Neural progenitor cell (in vitro differentiated cells): Measurements from ENCODE around the gene ANKRD39. TPM values are rescaled to one million over a fixed set of nuclear protein-coding genes. Genes with fewer than 3 reads are reported as not detected.

Experiments
- DNase-seq: peaks from one replicate; pipeline ENCODE4 v3.0.0-alpha.2; 2016; ENCODE audit warnings: low spot score
- H2AFZ ChIP-seq: fragments of 200-600 bp; sonication (generic); replicated peaks from 2 replicates; pipeline ENCODE4 v1.6.1; 2016; ENCODE audit warnings: antibody characterized with exemption
- H3F3A ChIP-seq: fragments of 200-600 bp; sonication (generic); 2 replicates; pipeline ENCODE4 v1.6.1; 2016; ENCODE audit warnings: antibody characterized with exemption, low read depth
- H3K27ac ChIP-seq: fragments of 200-600 bp; sonication (generic); 2 replicates; pipeline ENCODE4 v1.5.1; 2016; ENCODE audit warnings: mild to moderate bottlenecking
- H3K27me3 ChIP-seq: fragments of 200-600 bp; sonication (generic); 2 replicates; pipeline ENCODE4 v1.6.1; 2016; ENCODE audit warnings: mild to moderate bottlenecking, moderate library complexity
- H3K36me3 ChIP-seq: fragments of 200-600 bp; sonication (generic); 2 replicates; pipeline ENCODE4 v1.5.1; 2016
- H3K4me1 ChIP-seq: fragments of 200-600 bp; sonication (generic); 2 replicates; pipeline ENCODE4 v1.6.1; 2016; ENCODE audit warnings: mixed run types
- H3K4me2 ChIP-seq: fragments of 200-600 bp; sonication (generic); 2 replicates; pipeline ENCODE4 v1.6.1; 2016
- H3K4me3 ChIP-seq: fragments of 200-600 bp; sonication (generic); 2 replicates; pipeline ENCODE4 v1.5.1; 2016
- H3K79me2 ChIP-seq: fragments of 200-600 bp; sonication (generic); 2 replicates; pipeline ENCODE4 v1.6.1; 2016; ENCODE audit warnings: low read depth
- H3K9ac ChIP-seq: fragments of 200-600 bp; sonication (generic); 2 replicates; pipeline ENCODE4 v1.6.1; 2016
- H3K9me3 ChIP-seq: fragments of 200-600 bp; sonication (generic); 2 replicates; pipeline ENCODE4 v1.5.1; 2016; ENCODE audit warnings: low read depth
- H4K20me1 ChIP-seq: fragments of 200-600 bp; sonication (generic); 2 replicates; pipeline ENCODE4 v1.6.1; 2016; ENCODE audit warnings: low read depth
- H3K27ac Mint-ChIP-seq: 3 replicates; pipeline ENCODE4 v1.8.0; 2021; ENCODE audit warnings: mixed read lengths
- H3K27me3 Mint-ChIP-seq: 2 replicates; pipeline ENCODE4 v1.8.0; 2022; ENCODE audit warnings: low read depth, mild to moderate bottlenecking, inconsistent platforms, moderate library complexity, mixed read lengths; ENCODE audit not compliant: insufficient read depth
- H3K36me3 Mint-ChIP-seq: 3 replicates; pipeline ENCODE4 v1.8.0; 2021; ENCODE audit warnings: mixed read lengths
- H3K4me1 Mint-ChIP-seq: 3 replicates; pipeline ENCODE4 v1.8.0; 2021; ENCODE audit warnings: mixed read lengths
- H3K4me3 Mint-ChIP-seq: 3 replicates; pipeline ENCODE4 v1.8.0; 2021; ENCODE audit warnings: mild to moderate bottlenecking, moderate library complexity, mixed read lengths
- H3K9me3 Mint-ChIP-seq: 3 replicates; pipeline ENCODE4 v1.8.0; 2020; ENCODE audit warnings: mixed read lengths
- EZH2 ChIP-seq: fragments of 200-600 bp; sonication (generic); IDR thresholded peaks from 2 replicates; pipeline ENCODE4 v1.6.1; 2017; ENCODE audit warnings: antibody characterized with exemption, mild to moderate bottlenecking, moderate library complexity
- EZH2phosphoT487 ChIP-seq: fragments of 200-600 bp; sonication (generic); IDR thresholded peaks from 2 replicates; pipeline ENCODE4 v1.6.1; 2017; ENCODE audit warnings: antibody characterized with exemption
- total RNA-seq: library from RNA; depleted of rRNA; stranded (reverse); fragments of >200 nt; gene quantifications from 2 replicates; pipeline ENCODE4 v1.2.3, GENCODE V29; 2015; ENCODE audit warnings: low replicate concordance
- TF ChIP-seq, protein P1 (sequence below): fragments of 200-600 bp; sonication (generic); IDR thresholded peaks from 2 replicates; pipeline ENCODE4 v1.5.1; 2017; ENCODE audit warnings: antibody characterized with exemption, mild to moderate bottlenecking

Gene ANKRD39
- total RNA-seq, 1 donor from 2014 or later: 4.0 TPM

DNA sequence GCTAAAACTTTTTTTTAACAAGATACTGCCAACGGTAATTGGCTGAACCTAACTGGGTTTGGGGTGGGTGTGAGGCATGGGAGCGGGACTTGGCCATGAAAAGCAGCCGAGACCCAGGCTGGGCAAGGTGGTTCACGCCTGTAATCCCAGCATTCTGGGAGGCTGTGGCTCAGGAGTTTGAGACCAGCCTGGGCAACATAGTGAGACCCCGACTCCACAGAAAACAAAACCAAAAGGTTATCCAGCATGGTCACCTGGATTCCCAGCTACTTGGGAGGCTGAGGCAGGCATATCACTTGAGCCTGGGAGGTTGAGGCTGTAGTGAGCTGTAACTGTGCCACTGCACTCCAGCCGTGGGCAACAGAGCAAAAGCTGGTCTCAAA lies 23.1 kb upstream of the ANKRD39 start:
- Histone ChIP-seq H3K9me3 (no peaks in the 10 kb centered on the region), H4K20me1 (no peaks in the 10 kb centered on the region), H3K36me3 (no peaks in the 10 kb centered on the region), H3K27me3 (no peaks in the 10 kb centered on the region), H3K4me1 (peaks cover 59% of the 10 kb centered on the region), H3K27ac (no peak overlapping the region), H2AFZ (no peak overlapping the region), H3K9ac (no peak overlapping the region), H3F3A (peaks cover 36% of the 10 kb centered on the region), H3K4me2 (peak overlapping the region; percentile 62), H3K79me2 (no peaks in the 10 kb centered on the region), H3K4me3 (no peak overlapping the region)
- H3K4me1 Mint-ChIP-seq: peaks cover 54% of the 10 kb centered on the region
- peak overlapping the region; percentile 92 for H3K27ac Mint-ChIP-seq
- TF ChIP-seq EZH2phosphoT487: no peak
- no peak for TF ChIP-seq EZH2
- TF ChIP-seq, protein P1, sequence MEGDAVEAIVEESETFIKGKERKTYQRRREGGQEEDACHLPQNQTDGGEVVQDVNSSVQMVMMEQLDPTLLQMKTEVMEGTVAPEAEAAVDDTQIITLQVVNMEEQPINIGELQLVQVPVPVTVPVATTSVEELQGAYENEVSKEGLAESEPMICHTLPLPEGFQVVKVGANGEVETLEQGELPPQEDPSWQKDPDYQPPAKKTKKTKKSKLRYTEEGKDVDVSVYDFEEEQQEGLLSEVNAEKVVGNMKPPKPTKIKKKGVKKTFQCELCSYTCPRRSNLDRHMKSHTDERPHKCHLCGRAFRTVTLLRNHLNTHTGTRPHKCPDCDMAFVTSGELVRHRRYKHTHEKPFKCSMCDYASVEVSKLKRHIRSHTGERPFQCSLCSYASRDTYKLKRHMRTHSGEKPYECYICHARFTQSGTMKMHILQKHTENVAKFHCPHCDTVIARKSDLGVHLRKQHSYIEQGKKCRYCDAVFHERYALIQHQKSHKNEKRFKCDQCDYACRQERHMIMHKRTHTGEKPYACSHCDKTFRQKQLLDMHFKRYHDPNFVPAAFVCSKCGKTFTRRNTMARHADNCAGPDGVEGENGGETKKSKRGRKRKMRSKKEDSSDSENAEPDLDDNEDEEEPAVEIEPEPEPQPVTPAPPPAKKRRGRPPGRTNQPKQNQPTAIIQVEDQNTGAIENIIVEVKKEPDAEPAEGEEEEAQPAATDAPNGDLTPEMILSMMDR: no peak
- no peaks in the 10 kb centered on the region for H3K36me3 Mint-ChIP-seq
- H3K27me3 Mint-ChIP-seq: peaks cover 5% of the 10 kb centered on the region
- no peak overlapping the region for H3K4me3 Mint-ChIP-seq
- no peaks in the 10 kb centered on the region for H3K9me3 Mint-ChIP-seq
- DNase-seq: no peak

DNA sequence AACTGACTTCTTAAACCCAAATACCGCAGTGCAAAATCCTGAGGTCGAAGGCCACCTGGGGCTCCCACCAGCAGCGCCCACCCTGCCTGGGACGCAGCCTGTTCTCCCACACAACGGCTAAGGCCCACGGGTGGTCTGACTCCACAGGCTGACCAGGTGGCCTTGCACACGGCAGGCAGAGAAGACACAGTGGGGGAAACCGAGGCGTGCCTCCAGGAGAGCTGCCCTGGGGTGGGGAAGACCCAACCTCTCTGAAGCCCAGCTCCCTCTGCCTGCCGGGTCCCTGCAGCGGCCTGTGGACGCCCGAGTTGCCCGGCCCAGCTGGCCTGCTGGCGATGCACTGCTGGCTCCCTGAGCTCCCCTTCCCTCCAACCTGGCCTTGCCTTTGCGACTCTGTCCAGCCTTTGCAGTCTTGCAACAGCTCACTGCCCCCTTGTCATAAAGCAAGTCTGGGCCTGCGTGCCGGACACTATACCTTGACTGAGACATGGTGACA lies 21.8 kb upstream of the ANKRD39 start:
- Histone ChIP-seq H3K4me2 (no peak overlapping the region), H3K79me2 (no peaks in the 10 kb centered on the region), H3K27ac (no peak overlapping the region), H3K9me3 (no peaks in the 10 kb centered on the region), H3K27me3 (no peaks in the 10 kb centered on the region), H3K36me3 (no peaks in the 10 kb centered on the region), H3F3A (peaks cover 48% of the 10 kb centered on the region), H2AFZ (no peak overlapping the region), H4K20me1 (no peaks in the 10 kb centered on the region), H3K4me1 (peaks cover 69% of the 10 kb centered on the region), H3K4me3 (no peak overlapping the region), H3K9ac (no peak overlapping the region)
- no peak for DNase-seq
- H3K9me3 Mint-ChIP-seq: no peaks in the 10 kb centered on the region
- no peaks in the 10 kb centered on the region for H3K36me3 Mint-ChIP-seq
- H3K27ac Mint-ChIP-seq: peak overlapping the region; percentile 94
- H3K27me3 Mint-ChIP-seq: peaks cover 4% of the 10 kb centered on the region
- H3K4me3 Mint-ChIP-seq: no peak overlapping the region
- TF ChIP-seq EZH2phosphoT487 (no peak), EZH2 (no peak)
- TF ChIP-seq, protein P1: no peak
- H3K4me1 Mint-ChIP-seq: peaks cover 61% of the 10 kb centered on the region

DNA sequence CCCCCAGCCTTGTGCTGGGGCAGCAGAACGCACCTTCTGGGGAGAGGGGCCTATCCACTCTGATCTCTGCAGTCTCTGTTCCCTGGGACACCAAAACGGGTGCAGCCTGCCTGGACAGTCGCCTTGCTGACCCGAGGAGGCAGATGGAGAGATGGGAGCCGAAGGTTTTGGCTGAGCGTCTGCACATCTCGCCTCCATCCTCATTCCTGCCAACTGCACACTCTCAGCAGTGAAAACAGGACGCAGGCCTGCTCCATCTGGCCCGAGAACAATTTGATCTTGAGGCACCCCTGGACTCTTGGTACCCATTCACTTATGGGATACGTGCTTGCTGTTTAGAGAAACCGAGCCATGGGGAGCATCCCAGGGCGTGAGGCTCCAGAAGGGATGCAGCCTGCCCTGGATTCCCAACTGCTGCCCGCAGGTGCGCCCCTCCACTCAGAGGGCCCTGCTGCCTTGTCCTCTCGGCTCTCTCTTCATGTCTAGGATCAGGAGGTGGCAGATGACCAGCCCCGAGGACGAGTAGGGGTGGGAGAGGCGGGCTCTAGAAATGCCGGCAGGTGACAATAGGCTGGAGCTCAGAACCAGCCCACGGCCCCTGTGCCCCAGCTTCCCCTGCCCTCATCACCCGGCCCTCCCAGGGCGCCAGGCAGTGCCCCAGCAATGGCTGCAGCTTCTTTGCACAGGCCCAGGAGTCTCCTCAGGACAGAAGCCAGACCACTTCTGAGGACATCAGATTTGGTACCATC lies 21.2 kb upstream of the ANKRD39 start:
- H3K36me3 ChIP-seq: no peaks in the 10 kb centered on the region
- H3K4me3 Mint-ChIP-seq: peak overlapping the region; percentile 33
- no peaks in the 10 kb centered on the region for H4K20me1 ChIP-seq
- no peaks in the 10 kb centered on the region for H3K36me3 Mint-ChIP-seq
- no peak overlapping the region for H3K4me2 ChIP-seq
- peaks cover 53% of the 10 kb centered on the region for H3F3A ChIP-seq
- peaks cover 69% of the 10 kb centered on the region for H3K4me1 ChIP-seq
- H3K79me2 ChIP-seq: no peaks in the 10 kb centered on the region
- no peak overlapping the region for H3K27ac ChIP-seq
- H3K27me3 ChIP-seq: no peaks in the 10 kb centered on the region
- no peak overlapping the region for H3K27ac Mint-ChIP-seq
- H3K9ac ChIP-seq: no peak overlapping the region
- no peak for TF ChIP-seq EZH2phosphoT487
- no peak for TF ChIP-seq EZH2
- TF ChIP-seq, protein P1: no peak
- no peak for DNase-seq
- H3K4me3 ChIP-seq: no peak overlapping the region
- no peak overlapping the region for H2AFZ ChIP-seq
- peaks cover 66% of the 10 kb centered on the region for H3K4me1 Mint-ChIP-seq
- no peaks in the 10 kb centered on the region for H3K9me3 ChIP-seq
- H3K27me3 Mint-ChIP-seq: peaks cover 4% of the 10 kb centered on the region
- no peaks in the 10 kb centered on the region for H3K9me3 Mint-ChIP-seq
